Measurements from ENCODE around the gene FBXL15. TPM values are rescaled to one million over a fixed set of nuclear protein-coding genes. Genes with fewer than 3 reads are reported as not detected.
A peak's percentile ranks its signal among the peaks of the same experiment; 100 is the strongest.

Gene FBXL15
- total and polyA plus RNA-seq, 7 donors: 7.9 to 14.8 (median 10.8) TPM

GRCh38 chr10:102435529-102436233, 15.0 kb downstream of the FBXL15 start:
- H3K27ac ChIP-seq: no peak overlapping the region
- peak overlapping the region; percentile 32 for H3K4me3 ChIP-seq
- no peaks in the 10 kb centered on the region for H3K9me3 ChIP-seq
- no peak for TF ChIP-seq CTCF (IDR thresholded peaks at IDR 0.05)
- peaks cover 0 to 16% (median 3%) of the 10 kb centered on the region in 3 donors for H3K27me3 ChIP-seq (ENCODE audit: insufficient read depth in 3 of 3, low read length in 2 of 3)
- intact Hi-C loops (cut with DNase I): no loop called here
- DNase-seq: peak in 1 of 2 donors; percentile 31
- 10 to 15% (median 15%) methylated on average over 10 to 14 of the region's 14 CpGs for WGBS, 3 donors
- no peaks in the 10 kb centered on the region for H3K36me3 ChIP-seq (ENCODE audit: insufficient read depth in 1 of 2, low read depth in 1 of 2)
- no peak for ATAC-seq
- H3K4me1 ChIP-seq: peaks cover 7% of the 10 kb centered on the region

DNA sequence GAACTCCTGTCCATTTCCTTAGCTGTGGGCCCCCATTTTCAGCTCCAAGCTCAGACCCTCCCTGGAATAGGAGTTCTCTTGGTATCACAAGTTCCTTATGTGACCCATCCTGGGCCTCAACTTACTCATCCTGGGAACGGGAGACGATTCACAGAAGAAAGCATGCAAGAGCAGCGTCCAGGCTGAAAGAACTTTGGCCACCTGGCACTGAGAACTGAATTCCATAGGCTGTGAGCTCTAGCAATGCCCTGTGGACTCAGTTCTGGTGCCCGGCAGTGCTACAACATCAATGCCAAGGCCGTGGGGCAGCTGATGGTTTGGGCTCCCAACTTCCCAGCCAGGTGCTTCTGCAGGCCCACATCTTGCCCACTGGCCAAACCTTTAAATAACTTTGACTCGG, 15.7 kb downstream of the FBXL15 start:
- H3K27me3 ChIP-seq (ENCODE audit: insufficient read depth in 3 of 3, low read length in 2 of 3): peaks cover 0 to 16% (median 3%) of the 10 kb centered on the region in 3 donors
- whole genome bisulfite sequencing, 3 donors: 51 to 53% (median 51%) methylated on average over 6 of the region's 6 CpGs

GRCh38 chr10:102437515-102437914, 16.9 kb downstream of the FBXL15 start:
- no peak for TF ChIP-seq CTCF (IDR thresholded peaks at IDR 0.05)
- Histone ChIP-seq H3K36me3 (ENCODE audit: insufficient read depth in 1 of 2, low read depth in 1 of 2) (no peaks in the 10 kb centered on the region), H3K9me3 (no peaks in the 10 kb centered on the region), H3K4me3 (no peak overlapping the region), H3K27me3 (ENCODE audit: insufficient read depth in 3 of 3, low read length in 2 of 3) (peaks cover 0 to 16% (median 3%) of the 10 kb centered on the region in 3 donors), H3K4me1 (no peaks in the 10 kb centered on the region), H3K27ac (no peak overlapping the region)
- intact Hi-C loops (cut with DNase I): no loop called here
- WGBS, 3 donors: 89 to 92% (median 91%) methylated on average over 3 of the region's 3 CpGs
- DNase-seq (peak in 1 of 2 donors; percentile 1), ATAC-seq (no peak)

More for the DNA sequence above, 15.7 kb downstream of the FBXL15 start:
- peaks cover 6% of the 10 kb centered on the region for H3K4me1 ChIP-seq
- H3K27ac ChIP-seq: no peak overlapping the region
- ATAC-seq (no peak), DNase-seq (peak in 1 of 2 donors; percentile 4)
- intact Hi-C loops (cut with DNase I): no loop called here
- peak overlapping the region; percentile 32 for H3K4me3 ChIP-seq
- no peaks in the 10 kb centered on the region for H3K36me3 ChIP-seq (ENCODE audit: insufficient read depth in 1 of 2, low read depth in 1 of 2)
- H3K9me3 ChIP-seq: no peaks in the 10 kb centered on the region
- no peak for TF ChIP-seq CTCF (IDR thresholded peaks at IDR 0.05)

DNA sequence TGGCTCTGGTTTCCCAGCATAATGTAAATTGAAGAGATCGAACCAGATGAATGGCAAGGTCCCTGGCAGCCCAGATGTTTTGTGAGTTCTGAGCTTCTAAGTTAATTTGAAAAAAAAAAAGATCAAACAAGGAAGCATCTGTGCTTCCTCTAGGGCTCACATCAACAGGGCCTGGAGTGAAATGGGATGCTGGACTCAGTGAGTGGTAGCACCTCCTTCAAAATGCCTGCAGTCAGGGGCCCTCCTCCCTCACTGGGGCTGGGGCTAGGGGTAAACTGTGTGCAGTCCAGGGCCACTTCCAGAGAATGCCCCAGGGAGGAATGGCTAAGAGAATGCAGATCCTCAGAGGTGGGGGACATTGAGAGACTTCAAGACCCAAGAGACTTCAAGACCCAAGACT, 17.7 kb downstream of the FBXL15 start:
- no peak for ATAC-seq
- H3K27ac ChIP-seq: no peak overlapping the region
- DNase-seq: no peak
- no peak for TF ChIP-seq CTCF (IDR thresholded peaks at IDR 0.05)
- H3K4me1 ChIP-seq: no peaks in the 10 kb centered on the region
- intact Hi-C loops (cut with DNase I): no loop called here
- H3K36me3 ChIP-seq (ENCODE audit: insufficient read depth in 1 of 2, low read depth in 1 of 2): no peaks in the 10 kb centered on the region
- 80 to 89% (median 87%) methylated on average over 1 of the region's 1 CpG for WGBS, 3 donors
- no peaks in the 10 kb centered on the region for H3K9me3 ChIP-seq
- no peak overlapping the region for H3K4me3 ChIP-seq
- H3K27me3 ChIP-seq (ENCODE audit: insufficient read depth in 3 of 3, low read length in 2 of 3): peaks cover 0 to 16% (median 3%) of the 10 kb centered on the region in 3 donors
